ENCODE measurements around the gene GUCA2A. TPM values are rescaled to one million over a fixed set of nuclear protein-coding genes. Genes with fewer than 3 reads are reported as not detected.

Gene GUCA2A
- total RNA-seq, 1 donor from 2014 or later = not detected

- TF ChIP-seq, protein P1, sequence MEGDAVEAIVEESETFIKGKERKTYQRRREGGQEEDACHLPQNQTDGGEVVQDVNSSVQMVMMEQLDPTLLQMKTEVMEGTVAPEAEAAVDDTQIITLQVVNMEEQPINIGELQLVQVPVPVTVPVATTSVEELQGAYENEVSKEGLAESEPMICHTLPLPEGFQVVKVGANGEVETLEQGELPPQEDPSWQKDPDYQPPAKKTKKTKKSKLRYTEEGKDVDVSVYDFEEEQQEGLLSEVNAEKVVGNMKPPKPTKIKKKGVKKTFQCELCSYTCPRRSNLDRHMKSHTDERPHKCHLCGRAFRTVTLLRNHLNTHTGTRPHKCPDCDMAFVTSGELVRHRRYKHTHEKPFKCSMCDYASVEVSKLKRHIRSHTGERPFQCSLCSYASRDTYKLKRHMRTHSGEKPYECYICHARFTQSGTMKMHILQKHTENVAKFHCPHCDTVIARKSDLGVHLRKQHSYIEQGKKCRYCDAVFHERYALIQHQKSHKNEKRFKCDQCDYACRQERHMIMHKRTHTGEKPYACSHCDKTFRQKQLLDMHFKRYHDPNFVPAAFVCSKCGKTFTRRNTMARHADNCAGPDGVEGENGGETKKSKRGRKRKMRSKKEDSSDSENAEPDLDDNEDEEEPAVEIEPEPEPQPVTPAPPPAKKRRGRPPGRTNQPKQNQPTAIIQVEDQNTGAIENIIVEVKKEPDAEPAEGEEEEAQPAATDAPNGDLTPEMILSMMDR (IDR thresholded peaks at IDR 0.05; ENCODE audit: unreplicated experiment) = no peak
- no peaks in the 10 kb centered on the region for H3K9me3 Mint-ChIP-seq (ENCODE audit: unreplicated experiment)
- peaks cover 4% of the 10 kb centered on the region for H3K36me3 Mint-ChIP-seq (ENCODE audit: low read depth, unreplicated experiment)
- peaks cover 5% of the 10 kb centered on the region for H3K27me3 Mint-ChIP-seq (ENCODE audit: unreplicated experiment)
- H3K4me1 Mint-ChIP-seq (ENCODE audit: unreplicated experiment) = peaks cover 8% of the 10 kb centered on the region
- H3K4me3 Mint-ChIP-seq (ENCODE audit: unreplicated experiment) = no peak overlapping the region
- no peak overlapping the region for H3K27ac Mint-ChIP-seq (ENCODE audit: unreplicated experiment)
- DNase-seq (ENCODE audit: low spot score) = no peak
Observed at GRCh38 chr1:42141978-42142377, 22.6 kb downstream of the GUCA2A start.

GRCh38 chr1:42140191-42140590 lies 24.4 kb downstream of the GUCA2A start:
- TF ChIP-seq, protein P1 (IDR thresholded peaks at IDR 0.05; ENCODE audit: unreplicated experiment) = no peak
- no peaks in the 10 kb centered on the region for H3K9me3 Mint-ChIP-seq (ENCODE audit: unreplicated experiment)
- no peak for DNase-seq (ENCODE audit: low spot score)
- H3K27ac Mint-ChIP-seq (ENCODE audit: unreplicated experiment) = no peak overlapping the region
- no peak overlapping the region for H3K4me3 Mint-ChIP-seq (ENCODE audit: unreplicated experiment)
- H3K27me3 Mint-ChIP-seq (ENCODE audit: unreplicated experiment) = peaks cover 5% of the 10 kb centered on the region
- H3K4me1 Mint-ChIP-seq (ENCODE audit: unreplicated experiment) = peaks cover 8% of the 10 kb centered on the region
- peaks cover 4% of the 10 kb centered on the region for H3K36me3 Mint-ChIP-seq (ENCODE audit: low read depth, unreplicated experiment)

DNA sequence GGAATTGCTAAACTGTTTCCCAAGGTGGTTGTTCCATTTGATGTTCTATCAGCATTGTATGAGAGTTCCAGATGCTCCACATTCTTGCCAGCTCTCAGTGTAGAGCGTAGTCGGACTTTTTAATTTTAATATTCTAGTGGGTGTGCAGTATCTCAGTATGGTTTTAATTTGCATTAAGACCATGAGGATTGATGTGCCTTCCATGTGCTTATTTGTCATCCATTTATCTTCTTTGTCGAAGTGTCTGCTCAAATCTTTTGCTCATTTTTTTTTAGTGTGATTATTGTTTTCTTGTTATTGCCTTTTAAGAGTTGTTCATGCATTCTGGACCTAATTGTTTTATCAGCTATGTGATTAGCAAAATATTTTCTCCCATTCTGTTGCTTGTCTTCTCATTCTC lies 25.1 kb downstream of the GUCA2A start:
- H3K27me3 Mint-ChIP-seq (ENCODE audit: unreplicated experiment) = peaks cover 5% of the 10 kb centered on the region
- peaks cover 2% of the 10 kb centered on the region for H3K4me1 Mint-ChIP-seq (ENCODE audit: unreplicated experiment)
- TF ChIP-seq, protein P1 (IDR thresholded peaks at IDR 0.05; ENCODE audit: unreplicated experiment) = no peak
- H3K9me3 Mint-ChIP-seq (ENCODE audit: unreplicated experiment) = no peaks in the 10 kb centered on the region
- peaks cover 4% of the 10 kb centered on the region for H3K36me3 Mint-ChIP-seq (ENCODE audit: low read depth, unreplicated experiment)
- H3K4me3 Mint-ChIP-seq (ENCODE audit: unreplicated experiment) = no peak overlapping the region
- no peak for DNase-seq (ENCODE audit: low spot score)
- no peak overlapping the region for H3K27ac Mint-ChIP-seq (ENCODE audit: unreplicated experiment)

DNA sequence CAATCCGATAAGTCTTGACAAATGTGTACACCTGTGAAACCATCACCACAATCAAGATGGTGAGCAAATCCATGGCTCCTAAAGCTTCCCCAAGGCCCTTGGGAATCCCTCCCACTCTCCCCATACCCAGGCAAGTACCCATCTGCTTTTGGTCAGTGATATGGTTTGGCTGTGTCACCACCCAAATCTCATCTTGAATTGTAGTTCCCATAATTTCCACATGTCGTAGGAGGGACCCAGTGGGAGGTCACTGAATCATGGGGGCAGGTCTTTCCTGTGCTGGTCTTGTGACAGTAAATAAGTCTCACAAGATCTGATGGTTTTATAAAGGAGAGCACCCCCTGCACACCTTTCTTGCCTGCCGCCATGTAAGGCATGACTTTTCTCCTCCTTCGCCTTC lies 26.0 kb downstream of the GUCA2A start:
- Mint-ChIP-seq H3K4me1 (ENCODE audit: unreplicated experiment) (peaks cover 2% of the 10 kb centered on the region), H3K27ac (ENCODE audit: unreplicated experiment) (no peak overlapping the region), H3K4me3 (ENCODE audit: unreplicated experiment) (no peak overlapping the region), H3K9me3 (ENCODE audit: unreplicated experiment) (no peaks in the 10 kb centered on the region), H3K36me3 (ENCODE audit: low read depth, unreplicated experiment) (peaks cover 4% of the 10 kb centered on the region), H3K27me3 (ENCODE audit: unreplicated experiment) (peaks cover 5% of the 10 kb centered on the region)
- DNase-seq (ENCODE audit: low spot score) = no peak
- TF ChIP-seq, protein P1 (IDR thresholded peaks at IDR 0.05; ENCODE audit: unreplicated experiment) = no peak

DNA sequence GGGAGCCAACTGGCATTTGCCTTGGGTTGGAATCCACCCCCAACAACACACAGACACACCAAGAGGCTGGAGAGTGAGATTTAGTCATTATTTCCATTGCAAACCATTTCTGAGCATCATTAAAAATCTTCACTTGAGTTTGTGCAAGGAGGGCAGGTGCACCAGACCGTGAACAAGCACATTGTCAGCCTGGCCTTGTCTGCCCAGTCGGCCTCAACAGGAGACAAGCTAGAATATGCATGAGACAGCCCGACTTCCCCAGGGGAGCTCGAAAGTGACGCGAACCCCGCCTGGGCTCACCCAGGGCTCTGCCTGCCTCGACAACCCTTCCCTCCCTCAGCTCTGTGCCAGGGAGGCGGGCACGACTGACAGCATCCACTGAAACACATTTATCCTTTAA lies 26.8 kb downstream of the GUCA2A start:
- no peaks in the 10 kb centered on the region for H3K9me3 Mint-ChIP-seq (ENCODE audit: unreplicated experiment)
- H3K4me3 Mint-ChIP-seq (ENCODE audit: unreplicated experiment) = no peak overlapping the region
- DNase-seq (ENCODE audit: low spot score) = no peak
- H3K36me3 Mint-ChIP-seq (ENCODE audit: low read depth, unreplicated experiment) = peaks cover 4% of the 10 kb centered on the region
- no peak overlapping the region for H3K27ac Mint-ChIP-seq (ENCODE audit: unreplicated experiment)
- peaks cover 5% of the 10 kb centered on the region for H3K27me3 Mint-ChIP-seq (ENCODE audit: unreplicated experiment)
- H3K4me1 Mint-ChIP-seq (ENCODE audit: unreplicated experiment) = no peaks in the 10 kb centered on the region
- TF ChIP-seq, protein P1 (IDR thresholded peaks at IDR 0.05; ENCODE audit: unreplicated experiment) = no peak
